HepG2 (cell line): Measurements from ENCODE around the gene GPT2. TPM values are rescaled to one million over a fixed set of nuclear protein-coding genes. Genes with fewer than 3 reads are reported as not detected.

Experiments
- ATAC-seq: fragments of 200-7000 bp; cut with Tn5 transposase; 3 replicates; pipeline ENCODE4 v1.9.1; 2020; ENCODE audit warnings: mild to moderate bottlenecking, moderate library complexity
- BruUV-seq: library from RNA; stranded (reverse); fragments of 400-500 nt; replicated peaks from 2 replicates; lab custom pipeline; 2021; lab: Mats Ljungman, UMichigan
- CTCF ChIA-PET: fragments of 300-600 bp; formaldehyde crosslinking; extraction: SDS; loops from one replicate; lab custom pipeline; 2021; ENCODE audit warnings: low total read pairs, inconsistent platforms, low intra/inter-chr PET ratio; lab: Yijun Ruan, JAX
- POLR2A ChIA-PET: fragments of 350-600 bp; sonication (Branson Sonifier 250); formaldehyde crosslinking; loops from one replicate; lab custom pipeline; 2020; ENCODE audit warnings: antibody characterized with exemption, inconsistent platforms; lab: Yijun Ruan, JAX
- DNase-seq: peaks from one replicate; pipeline ENCODE4 v3.0.0-alpha.2; 2015; ENCODE audit warnings: low spot score
- FAIRE-seq: peaks from 3 replicates; lab custom pipeline; 2011; peaks lifted over from hg19 to GRCh38; lab: Jason Lieb, UNC
- H2AFZ ChIP-seq: one replicate; pipeline ENCODE4 v1.6.1; 2011; ENCODE audit warnings: low read length, inconsistent platforms
- H3K27ac ChIP-seq: fragments of 300-600 bp; 3 replicates; pipeline ENCODE4 v1.8.0; 2011; ENCODE audit warnings: mixed run types, mild to moderate bottlenecking, mixed read lengths, low read length, inconsistent platforms; ENCODE audit not compliant: insufficient read depth; ENCODE audit errors: extremely low read length
- H3K27me3 ChIP-seq, 2 experiments: fragments of 200-600 bp in 1 of 2; 2 replicates in 1 of 2; 3 replicates in 1 of 2; pipeline versions ENCODE4 v1.6.0 to v1.8.0; 2011; ENCODE audit warnings: low read length in 2 of 2, mild to moderate bottlenecking in 2 of 2, moderate library complexity in 2 of 2, inconsistent platforms in 1 of 2; ENCODE audit not compliant: insufficient read depth in 2 of 2, control insufficient read depth in 1 of 2
- H3K36me3 ChIP-seq, 2 experiments: fragments of 200-600 bp in 1 of 2; replicated peaks in 1 of 2; 2 replicates in 1 of 2; 3 replicates in 1 of 2; pipeline versions ENCODE4 v1.5.1 to v1.8.0; 2011; ENCODE audit warnings: low read length in 2 of 2, inconsistent platforms in 1 of 2; ENCODE audit not compliant: insufficient read depth in 2 of 2, control insufficient read depth in 1 of 2
- H3K4me1 ChIP-seq: 2 replicates; pipeline ENCODE4 v1.5.1; 2012; ENCODE audit warnings: low read length, inconsistent platforms; ENCODE audit not compliant: insufficient read depth
- H3K4me2 ChIP-seq: 2 replicates; pipeline ENCODE4 v1.6.0; 2011; ENCODE audit warnings: low read depth, low read length, inconsistent platforms
- H3K4me3 ChIP-seq, 3 experiments: fragments of 200-600 bp in 1 of 3; sonication (generic), shearing (Covaris generic) in 1 of 3; replicated peaks in 1 of 3; 2 replicates each; pipeline ENCODE4 v1.5.1; 2011 to 2016; ENCODE audit warnings: low read length in 3 of 3, inconsistent platforms in 2 of 3, low read depth in 2 of 3, mild to moderate bottlenecking in 2 of 3, control low read depth in 1 of 3, mixed read lengths in 1 of 3; ENCODE audit not compliant: insufficient read depth in 1 of 3
- H3K79me2 ChIP-seq: one replicate; pipeline ENCODE4 v1.6.1; 2011; ENCODE audit warnings: low read length, inconsistent platforms; ENCODE audit not compliant: insufficient read depth
- H3K9ac ChIP-seq: 2 replicates; pipeline ENCODE4 v1.6.0; 2011; ENCODE audit warnings: mild to moderate bottlenecking, low read depth, low read length, inconsistent platforms; ENCODE audit not compliant: insufficient read depth
- H3K9me3 ChIP-seq: 2 replicates; pipeline ENCODE4 v1.5.1; 2012; ENCODE audit warnings: mild to moderate bottlenecking, low read length
- H4K20me1 ChIP-seq: 2 replicates; pipeline ENCODE4 v1.6.0; 2011; ENCODE audit warnings: inconsistent platforms, mild to moderate bottlenecking, low read length, moderate library complexity; ENCODE audit not compliant: insufficient read depth
- EED ChIP-seq: sonication (generic); formaldehyde crosslinking; IDR thresholded peaks from 2 replicates; pipeline ENCODE4 v1.5.0; 2020; ENCODE audit warnings: mild to moderate bottlenecking, missing genetic modification reagents
- GABPB1 ChIP-seq: IDR thresholded peaks from 2 replicates; pipeline ENCODE4 v1.6.1; 2016; ENCODE audit warnings: mild to moderate bottlenecking, missing genetic modification reagents, moderate library complexity, missing compliant biosample characterization
- HNRNPL ChIP-seq: fragments of 200-400 bp; formaldehyde crosslinking; IDR thresholded peaks from 2 replicates; pipeline ENCODE4 v1.6.1; 2017; ENCODE audit warnings: mild to moderate bottlenecking, low read depth, low read length
- ISX ChIP-seq: sonication (generic); formaldehyde crosslinking; conservative IDR thresholded peaks from 2 replicates; pipeline ENCODE4 v1.5.0; 2020; ENCODE audit warnings: missing genetic modification reagents
- KLF11 ChIP-seq: IDR thresholded peaks from 2 replicates; pipeline ENCODE4 v1.6.1; 2016; ENCODE audit warnings: missing compliant biosample characterization
- RBFOX2 ChIP-seq: fragments of 200-400 bp; formaldehyde crosslinking; IDR thresholded peaks from 2 replicates; pipeline ENCODE4 v1.6.1; 2017; ENCODE audit warnings: low read depth, mild to moderate bottlenecking, low read length
- TBP ChIP-seq: sonication (generic); formaldehyde crosslinking; IDR thresholded peaks from 2 replicates; pipeline ENCODE4 v1.5.0; 2020; ENCODE audit warnings: missing genetic modification reagents
- TCF7 ChIP-seq: sonication (generic); IDR thresholded peaks from 2 replicates; pipeline ENCODE4 v1.6.1; 2016; ENCODE audit warnings: antibody characterized with exemption, low read depth
- U2AF2 ChIP-seq: fragments of 200-400 bp; formaldehyde crosslinking; IDR thresholded peaks from 2 replicates; pipeline ENCODE4 v1.6.1; 2017; ENCODE audit warnings: low read depth, mild to moderate bottlenecking, low read length
- ZBTB4 ChIP-seq: sonication (generic); formaldehyde crosslinking; IDR thresholded peaks from 2 replicates; pipeline ENCODE4 v1.4.0; 2020; ENCODE audit warnings: missing genetic modification reagents, mild to moderate bottlenecking, borderline replicate concordance
- ZNF180 ChIP-seq: sonication (generic); formaldehyde crosslinking; IDR thresholded peaks from 2 replicates; pipeline ENCODE4 v1.4.0; 2020; ENCODE audit warnings: low read depth, missing genetic modification reagents, borderline replicate concordance
- ZNF576 ChIP-seq: sonication (generic); formaldehyde crosslinking; IDR thresholded peaks from 2 replicates; pipeline ENCODE4 v1.4.0; 2020; ENCODE audit warnings: mild to moderate bottlenecking, missing genetic modification reagents
- ZNF749 ChIP-seq: sonication (generic); formaldehyde crosslinking; IDR thresholded peaks from 2 replicates; pipeline ENCODE4 v1.8.0; 2022; ENCODE audit warnings: mild to moderate bottlenecking, missing genetic modification reagents, moderate library complexity, borderline replicate concordance
- ZSCAN21 ChIP-seq: sonication (generic); formaldehyde crosslinking; IDR thresholded peaks from 2 replicates; pipeline ENCODE4 v1.8.0; 2022; ENCODE audit warnings: mild to moderate bottlenecking, missing genetic modification reagents, moderate library complexity, borderline replicate concordance
- WGBS: methylation state at CpG from one replicate; pipeline ENCODE4 v1.1.6; 2017; ENCODE audit warnings: low lambda C conversion rate; 5-methylcytosine and 5-hydroxymethylcytosine counted together
- in situ Hi-C: cut with HindIII; loops from 2 replicates; pipeline ENCODE4 v1.10.0; 2017; ENCODE audit warnings: low pct_unique_long_range_greater_than_20kb; ENCODE audit not compliant: extremely low pct_ligation_motif_present
- intact Hi-C: fragments of 100-400 bp; cut with micrococcal nuclease; formaldehyde crosslinking; loops from one replicate; pipeline ENCODE4 v1.10.0; 2022; ENCODE audit not compliant: unreplicated experiment
- polyA plus RNA-seq, 8 experiments: library from polyadenylated mRNA; depleted of rRNA in 3 of 8; stranded (reverse) in 7 of 8; unstranded in 1 of 8; fragments of >200 nt; fragmentation: Illumina TruSeq in 4 of 8; extraction: Trizol in 4 of 8; gene quantifications; 2 replicates each; pipeline versions ENCODE4 v1.2.1 to v1.2.3, GENCODE V29; 2011 to 2016; ENCODE audit warnings: low read depth in 4 of 8, missing spikeins in 1 of 8, mixed read lengths in 1 of 8; ENCODE audit not compliant: insufficient read depth in 1 of 8
- total RNA-seq, 5 experiments: library from RNA; depleted of rRNA; stranded (reverse); fragments of >200 nt; fragmentation: Illumina TruSeq; extraction: Trizol; gene quantifications; 2 replicates each; pipeline ENCODE4 v1.2.3, GENCODE V29; 2016; ENCODE audit warnings: low read depth in 1 of 5
- TF ChIP-seq, protein P1 (sequence below): IDR thresholded peaks from 2 replicates; pipeline ENCODE4 v1.6.1; 2016; ENCODE audit warnings: mild to moderate bottlenecking, missing biosample characterization, missing genetic modification reagents
- TF ChIP-seq, protein P2 (sequence below): sonication (generic); formaldehyde crosslinking; IDR thresholded peaks from 2 replicates; pipeline ENCODE4 v1.4.0; 2020; ENCODE audit warnings: missing genetic modification reagents

The GPT2 gene
- total and polyA plus RNA-seq, 2 of the 13 experiments (the other 11 are each of a cell fraction or from before 2014, with no cell fraction given) = 138 to 267 TPM

- no peak overlapping the region for H3K4me2 ChIP-seq
- in situ Hi-C loops = no loop called here
- peak; percentile 35 for DNase-seq
- no peak overlapping the region for H2AFZ ChIP-seq
- CTCF ChIA-PET = interaction anchor here (1.4 kb wide), 1 partner anchor 67 kb away, joined by 3 read pairs; no protein-coding TSS in a partner anchor
- peaks cover 52% of the 10 kb centered on the region for H3K4me1 ChIP-seq
- ATAC-seq = no peak
- H3K9ac ChIP-seq = no peak overlapping the region
- H4K20me1 ChIP-seq = peaks cover 47% of the 10 kb centered on the region
- intact Hi-C loops = no loop called here
- no peaks in the 10 kb centered on the region for H3K79me2 ChIP-seq
- H3K9me3 ChIP-seq = no peaks in the 10 kb centered on the region
- FAIRE-seq = no peak
- WGBS = 74% methylated on average over 9 of the region's 9 CpGs
- POLR2A ChIA-PET = interaction anchor here (0.7 to 2.4 kb wide), 5 partner anchors 13 to 67 kb away, joined by 3 to 17 read pairs (median 6); partner anchors contain the start of gene GPT2
- H3K36me3 ChIP-seq = peaks cover 77 to 95% of the 10 kb centered on the region in 2 experiments
- no peak overlapping the region for H3K4me3 ChIP-seq
- no peaks in the 10 kb centered on the region for H3K27me3 ChIP-seq
- H3K27ac ChIP-seq = no peak overlapping the region
- no TSS peak for BruUV-seq
- 0 out of 2 replicates have a peak, but pooled peaks have one; percentile 14 for TF ChIP-seq ZSCAN21
- no peak for TF ChIP-seq ZNF749
- no peak for TF ChIP-seq ZNF180
- no peak for TF ChIP-seq EED (CRISPR knock-in tag)
- no peak for TF ChIP-seq KLF11
- no peak for TF ChIP-seq GABPB1 (CRISPR knock-in tag)
- no peak for TF ChIP-seq ISX (CRISPR knock-in tag)
- TF ChIP-seq RBFOX2 = peak; percentile 61
- 0 out of 2 replicates have a peak, but pooled peaks have one; percentile 29 for TF ChIP-seq U2AF2
- peak; percentile 69 for TF ChIP-seq TCF7
- TF ChIP-seq, protein P1, sequence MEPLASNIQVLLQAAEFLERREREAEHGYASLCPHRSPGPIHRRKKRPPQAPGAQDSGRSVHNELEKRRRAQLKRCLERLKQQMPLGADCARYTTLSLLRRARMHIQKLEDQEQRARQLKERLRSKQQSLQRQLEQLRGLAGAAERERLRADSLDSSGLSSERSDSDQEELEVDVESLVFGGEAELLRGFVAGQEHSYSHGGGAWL = no peak
- peak; percentile 66; the same call in 1 of the 2 replicates for TF ChIP-seq HNRNPL
- 0 out of 2 replicates have a peak, but pooled peaks have one; percentile 41 for TF ChIP-seq ZBTB4 (CRISPR knock-in tag)
- TF ChIP-seq TBP = no peak
- TF ChIP-seq, protein P2, sequence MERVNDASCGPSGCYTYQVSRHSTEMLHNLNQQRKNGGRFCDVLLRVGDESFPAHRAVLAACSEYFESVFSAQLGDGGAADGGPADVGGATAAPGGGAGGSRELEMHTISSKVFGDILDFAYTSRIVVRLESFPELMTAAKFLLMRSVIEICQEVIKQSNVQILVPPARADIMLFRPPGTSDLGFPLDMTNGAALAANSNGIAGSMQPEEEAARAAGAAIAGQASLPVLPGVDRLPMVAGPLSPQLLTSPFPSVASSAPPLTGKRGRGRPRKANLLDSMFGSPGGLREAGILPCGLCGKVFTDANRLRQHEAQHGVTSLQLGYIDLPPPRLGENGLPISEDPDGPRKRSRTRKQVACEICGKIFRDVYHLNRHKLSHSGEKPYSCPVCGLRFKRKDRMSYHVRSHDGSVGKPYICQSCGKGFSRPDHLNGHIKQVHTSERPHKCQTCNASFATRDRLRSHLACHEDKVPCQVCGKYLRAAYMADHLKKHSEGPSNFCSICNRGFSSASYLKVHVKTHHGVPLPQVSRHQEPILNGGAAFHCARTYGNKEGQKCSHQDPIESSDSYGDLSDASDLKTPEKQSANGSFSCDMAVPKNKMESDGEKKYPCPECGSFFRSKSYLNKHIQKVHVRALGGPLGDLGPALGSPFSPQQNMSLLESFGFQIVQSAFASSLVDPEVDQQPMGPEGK = 0 out of 2 replicates have a peak, but pooled peaks have one; percentile 30
- 0 out of 2 replicates have a peak, but pooled peaks have one; percentile 31 for TF ChIP-seq ZNF576 (CRISPR knock-in tag)
Measured at GRCh38 chr16:46920402-46921068, 36.4 kb downstream of the GPT2 start.
